Measurements from ENCODE around the gene AK2. TPM values are rescaled to one million over a fixed set of nuclear protein-coding genes. Genes with fewer than 3 reads are reported as not detected.

Gene AK2
- total and polyA plus RNA-seq, 10 of the 15 experiments (the other 5 are each of a cell fraction or from before 2014, with no cell fraction given), result 52.3 to 500 (median 278) TPM

GRCh38 chr1:33085332-33085731, 48.6 kb upstream of the AK2 start:
- no peaks in the 10 kb centered on the region for H3K79me2 ChIP-seq (ENCODE audit: control insufficient read depth, insufficient read depth, low read length)
- H3K27me3 ChIP-seq (replicated peaks in 1 of 2; ENCODE audit: control insufficient read depth in 2 of 2, insufficient read depth in 2 of 2, low read length in 1 of 2), result peaks cover 8 to 12% of the 10 kb centered on the region in 2 experiments
- peaks cover 14% of the 10 kb centered on the region for H3K4me1 ChIP-seq (ENCODE audit: control insufficient read depth, insufficient read depth, low read length)
- H2AFZ ChIP-seq (ENCODE audit: control insufficient read depth, low read depth, low read length), result no peak overlapping the region
- FAIRE-seq (no peak), DNase-seq (ENCODE audit: low read depth, low spot score) (no peak), ATAC-seq (no peak)
- SMC1A ChIA-PET (ENCODE audit: uncharacterized antibody, unreplicated experiment), result interaction anchor here (0.6 to 4.5 kb wide), 9 partner anchors 10 to 209 kb away, joined by 3 to 34 read pairs (median 4); no protein-coding TSS in a partner anchor
- 26% methylated on average over 4 of the region's 4 CpGs for WGBS (ENCODE audit: insufficient coverage, insufficient replicate concordance, low lambda C conversion rate, missing lambda C conversion rate)
- intact Hi-C loops (cut with micrococcal nuclease; ENCODE audit: unreplicated experiment), result no loop called here
- RAD21 ChIA-PET (ENCODE audit: unreplicated experiment), result interaction anchor here (0.8 to 5.1 kb wide), 3 partner anchors 29 to 152 kb away, joined by 3 to 42 read pairs (median 3); no protein-coding TSS in a partner anchor
- POLR2A ChIA-PET, result interaction anchor here (0.7 kb wide), 1 partner anchor 181 kb away, joined by 3 read pairs; no protein-coding TSS in a partner anchor
- H3K27ac ChIP-seq (ENCODE audit: control insufficient read depth, insufficient read depth), result no peak overlapping the region
- no TSS peak for BruUV-seq (replicated peaks)
- CTCF ChIA-PET, result interaction anchor here (0.8 to 4.5 kb wide), 11 partner anchors 10 to 565 kb away, joined by 3 to 55 read pairs (median 4); no protein-coding TSS in a partner anchor
- H3K36me3 ChIP-seq (ENCODE audit: control insufficient read depth in 2 of 2, insufficient read depth in 2 of 2, low read length in 1 of 2), result no peaks in the 10 kb centered on the region
- no peak overlapping the region for H3K4me2 ChIP-seq (ENCODE audit: control insufficient read depth, insufficient read depth)
- no peak for TF ChIP-seq NFYA (IDR thresholded peaks at IDR 0.05; ENCODE audit: borderline replicate concordance, low read depth, low read length)
- TF ChIP-seq RFX5 (IDR thresholded peaks at IDR 0.05; ENCODE audit: low read depth, low read length), result no peak
- no peak for TF ChIP-seq NFYB (IDR thresholded peaks at IDR 0.05; ENCODE audit: insufficient read depth, low read depth, low read length)
- TF ChIP-seq BCL11A (IDR thresholded peaks at IDR 0.05; ENCODE audit: low read depth, low read length), result no peak
- no peak for TF ChIP-seq CREM (IDR thresholded peaks at IDR 0.05; ENCODE audit: low read depth)
- TF ChIP-seq ZNF592 (IDR thresholded peaks at IDR 0.05), result no peak
- TF ChIP-seq FOXM1 (IDR thresholded peaks at IDR 0.05; ENCODE audit: low read depth, low read length), result no peak
- H3K4me3 ChIP-seq, result no peak overlapping the region
- no peaks in the 10 kb centered on the region for H3K9me3 ChIP-seq (replicated peaks; ENCODE audit: control insufficient read depth, insufficient read depth, low read length)
- H4K20me1 ChIP-seq (ENCODE audit: control insufficient read depth, insufficient read depth), result no peaks in the 10 kb centered on the region
- H3K9ac ChIP-seq (ENCODE audit: control insufficient read depth, insufficient read depth, low read length), result no peak overlapping the region
- in situ Hi-C loops (cut with MboI), result no loop called here
